Mammary epithelial cell (primary cell): Measurements from ENCODE around the gene STAMBPL1.

Experiments
- CTCF ChIP-seq, 2 donors: IDR thresholded peaks in 1 of 2; conservative IDR thresholded peaks in 1 of 2; 2 replicates each; pipeline ENCODE4 v1.5.1; 2011 to 2012; ENCODE audit warnings: inconsistent platforms in 2 of 2, low read length in 2 of 2, mild to moderate bottlenecking in 2 of 2, control low read depth in 1 of 2, low read depth in 1 of 2; ENCODE audit not compliant: insufficient read depth in 1 of 2; ENCODE audit errors: extremely low read depth in 1 of 2
- EZH2 ChIP-seq: IDR thresholded peaks from 2 replicates; pipeline ENCODE4 v1.6.1; 2012; ENCODE audit warnings: low read length, inconsistent platforms, borderline replicate concordance

DNA sequence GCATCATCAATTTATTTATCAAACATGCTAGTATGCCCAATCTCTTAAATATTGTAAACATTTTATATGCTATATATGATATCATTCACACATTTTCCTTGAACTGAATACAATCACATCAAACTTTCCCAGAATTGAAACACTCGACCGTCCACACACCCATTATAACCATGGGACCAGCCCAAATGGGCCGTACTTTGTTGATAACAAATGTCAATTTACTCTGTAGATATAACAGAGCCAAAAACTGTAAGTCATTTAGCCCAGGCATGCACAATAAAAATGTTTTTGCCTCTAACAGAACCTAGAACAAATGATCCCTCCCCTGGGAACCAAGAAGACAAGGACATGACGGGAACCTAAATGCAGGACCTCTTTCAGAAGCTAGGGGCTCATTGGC is 27.7 kb upstream of the STAMBPL1 start:
- TF ChIP-seq CTCF (conservative IDR thresholded peaks at IDR 0.05 in 1 of 2, IDR thresholded peaks at IDR 0.05 in 1 of 2; ENCODE audit: extremely low read depth in 1 of 2, insufficient read depth in 1 of 2, low read depth in 1 of 2, low read length in 2 of 2) (no peak), EZH2 (no peak)
